ENCODE data around the gene YJEFN3.

- TF ChIP-seq ATF3 (IDR thresholded peaks at IDR 0.05): no peak
- no peak for TF ChIP-seq CTCF (IDR thresholded peaks at IDR 0.05; ENCODE audit: low read depth, low read length, missing input control)
- TF ChIP-seq REST (IDR thresholded peaks at IDR 0.05): no peak
- no peak for TF ChIP-seq RXRA (IDR thresholded peaks at IDR 0.05)
- TF ChIP-seq YY1 (IDR thresholded peaks at IDR 0.05): no peak
- TF ChIP-seq RAD21 (IDR thresholded peaks at IDR 0.05): no peak
- TF ChIP-seq MAX (IDR thresholded peaks at IDR 0.05): no peak
- no peak for TF ChIP-seq GABPA (IDR thresholded peaks at IDR 0.05 in 1 of 2, conservative IDR thresholded peaks at IDR 0.05 in 1 of 2)
- no peak for TF ChIP-seq EGR1 (IDR thresholded peaks at IDR 0.05; ENCODE audit: low read depth in 2 of 2)
- no peak for TF ChIP-seq JUND (IDR thresholded peaks at IDR 0.05)
- TF ChIP-seq TAF1 (conservative IDR thresholded peaks at IDR 0.05): no peak
- no peak for TF ChIP-seq HNF4G (IDR thresholded peaks at IDR 0.05)
These were observed 31.2 kb downstream of the YJEFN3 start for GRCh38 chr19:19559931-19560330.
